ENCODE results near the gene OR2M2.

The OR2M2 gene

GRCh38 chr1:248187363-248187762 is 12.7 kb downstream of the OR2M2 start:
- no peak for DNase-seq (ENCODE audit: low read depth)
- no peak overlapping the region for H3K4me3 ChIP-seq (ENCODE audit: control insufficient read depth, low read depth, low read length)
- TF ChIP-seq CTCF (IDR thresholded peaks at IDR 0.05; ENCODE audit: control insufficient read depth, insufficient read depth, low read depth, low read length, missing control alignments): no peak

- TF ChIP-seq CTCF (IDR thresholded peaks at IDR 0.05; ENCODE audit: control insufficient read depth, insufficient read depth, low read depth, low read length, missing control alignments): no peak
- no peak for DNase-seq (ENCODE audit: low read depth)
- H3K4me3 ChIP-seq (ENCODE audit: control insufficient read depth, low read depth, low read length): no peak overlapping the region
Observed at GRCh38 chr1:248189026-248189425, 14.4 kb downstream of the OR2M2 start.

- no peak overlapping the region for H3K4me3 ChIP-seq (ENCODE audit: control insufficient read depth, low read depth, low read length)
- DNase-seq (ENCODE audit: low read depth): no peak
- TF ChIP-seq CTCF (IDR thresholded peaks at IDR 0.05; ENCODE audit: control insufficient read depth, insufficient read depth, low read depth, low read length, missing control alignments): no peak
Observed at GRCh38 chr1:248194117-248194516, 19.5 kb downstream of the OR2M2 start.

GRCh38 chr1:248196965-248197364 is 22.3 kb downstream of the OR2M2 start, which contains the start of gene OR2M3:
Gene OR2M3, plus strand, starts transcription at chr1:248197265. Its CDS starts 5,803 bp downstream, at chr1:248203068.
- H3K4me3 ChIP-seq (ENCODE audit: control insufficient read depth, low read depth, low read length): no peak within 1 kb of the TSS
- no peak for DNase-seq (ENCODE audit: low read depth)
- no peak for TF ChIP-seq CTCF (IDR thresholded peaks at IDR 0.05; ENCODE audit: control insufficient read depth, insufficient read depth, low read depth, low read length, missing control alignments)

- DNase-seq (ENCODE audit: low read depth): no peak
- H3K4me3 ChIP-seq (ENCODE audit: control insufficient read depth, low read depth, low read length): no peak overlapping the region
- no peak for TF ChIP-seq CTCF (IDR thresholded peaks at IDR 0.05; ENCODE audit: control insufficient read depth, insufficient read depth, low read depth, low read length, missing control alignments)
Observed at GRCh38 chr1:248215880-248216279, 41.3 kb downstream of the OR2M2 start.

GRCh38 chr1:248225537-248225936 is 50.9 kb downstream of the OR2M2 start:
- no peak overlapping the region for H3K4me3 ChIP-seq (ENCODE audit: control insufficient read depth, low read depth, low read length)
- no peak for TF ChIP-seq CTCF (IDR thresholded peaks at IDR 0.05; ENCODE audit: control insufficient read depth, insufficient read depth, low read depth, low read length, missing control alignments)
- DNase-seq (ENCODE audit: low read depth): no peak

GRCh38 chr1:248229360-248229908 is 54.8 kb downstream of the OR2M2 start:
- no peak overlapping the region for H3K4me3 ChIP-seq (ENCODE audit: control insufficient read depth, low read depth, low read length)
- TF ChIP-seq CTCF (IDR thresholded peaks at IDR 0.05; ENCODE audit: control insufficient read depth, insufficient read depth, low read depth, low read length, missing control alignments): no peak
- no peak for DNase-seq (ENCODE audit: low read depth)
